Activated naive CD4-positive, alpha-beta T cell treated with anti-CD3 and anti-CD28 coated beads for 36 hours (primary cell): Measurements from ENCODE around the gene ANKRD1. TPM values are rescaled to one million over a fixed set of nuclear protein-coding genes. Genes with fewer than 3 reads are reported as not detected.

ENCODE experiments used
- CTCF ChIA-PET: fragments of 350-600 bp; sonication (Branson Sonifier 250); formaldehyde crosslinking; loops from one replicate; lab custom pipeline; 2021; ENCODE audit warnings: antibody characterized with exemption; lab: Charles Lee
- DNase-seq: peaks from one replicate; pipeline ENCODE4 v3.0.0-alpha.2; 2020
- H3K27ac Mint-ChIP-seq: one replicate; pipeline ENCODE4 v1.8.0; 2021; ENCODE audit warnings: mild to moderate bottlenecking, mixed read lengths
- H3K27me3 Mint-ChIP-seq: one replicate; pipeline ENCODE4 v1.8.0; 2021; ENCODE audit warnings: low read depth, mixed read lengths
- H3K36me3 Mint-ChIP-seq: one replicate; pipeline ENCODE4 v1.8.0; 2021; ENCODE audit warnings: low read depth, mixed read lengths
- H3K4me1 Mint-ChIP-seq: one replicate; pipeline ENCODE4 v1.8.0; 2021; ENCODE audit warnings: low read depth, mixed read lengths
- H3K4me3 Mint-ChIP-seq: one replicate; pipeline ENCODE4 v1.8.0; 2021; ENCODE audit warnings: mild to moderate bottlenecking, moderate library complexity, mixed read lengths
- H3K9me3 Mint-ChIP-seq: one replicate; pipeline ENCODE4 v1.8.0; 2021; ENCODE audit warnings: mixed read lengths
- intact Hi-C: fragments of 100-400 bp; cut with micrococcal nuclease; formaldehyde crosslinking; loops from one replicate; pipeline ENCODE4 v1.15.1; 2023
- total RNA-seq, 2 experiments: library from RNA; stranded (reverse); gene quantifications; one replicate each; pipeline ENCODE4 v1.2.3, GENCODE V29; 2021

Gene ANKRD1
- total RNA-seq, 2 experiments from 2014 or later = not detected

DNA sequence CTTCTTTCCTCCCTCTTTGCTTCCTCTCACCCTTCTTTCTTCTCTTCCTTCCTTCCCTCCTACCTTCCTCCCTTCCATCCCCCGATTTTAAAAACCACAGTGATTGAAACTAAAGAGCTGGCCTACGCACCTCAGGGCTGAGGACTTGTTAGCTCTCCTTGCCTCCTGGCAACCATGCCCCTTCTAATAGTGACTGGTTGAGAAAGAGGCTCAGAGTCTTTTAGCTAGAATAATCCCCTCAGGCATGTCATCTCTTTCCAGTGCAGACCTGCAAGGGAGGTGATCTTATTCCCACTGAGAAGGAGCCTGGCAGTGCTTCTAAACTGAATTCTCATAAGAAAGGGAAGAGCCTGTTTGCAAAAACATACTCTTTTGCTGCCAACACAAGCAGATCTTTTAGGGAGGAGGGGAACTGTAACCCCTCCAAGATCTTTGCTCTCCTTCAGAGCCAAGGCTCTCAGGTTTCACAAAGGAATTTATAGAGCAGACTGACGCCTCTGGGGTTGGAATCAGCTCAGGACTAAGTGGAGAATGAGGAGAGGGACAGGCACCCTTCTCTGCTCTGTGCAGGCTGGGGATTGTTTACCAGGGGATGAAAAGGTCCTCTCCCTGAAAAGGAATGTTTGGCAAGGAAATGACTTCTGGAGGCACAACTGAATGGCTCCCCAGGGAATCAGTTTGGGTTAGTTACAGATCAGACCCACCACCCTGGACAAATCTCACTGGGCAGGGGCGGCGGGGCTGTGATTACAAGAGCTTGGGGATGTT, 9.4 kb upstream of the ANKRD1 start:
- Mint-ChIP-seq H3K36me3 (no peaks in the 10 kb centered on the region), H3K27ac (no peak overlapping the region), H3K9me3 (no peaks in the 10 kb centered on the region), H3K4me1 (no peaks in the 10 kb centered on the region), H3K4me3 (no peak overlapping the region), H3K27me3 (peaks cover 5% of the 10 kb centered on the region)
- intact Hi-C loops = no loop called here
- no peak for DNase-seq
- CTCF ChIA-PET = no interaction called here

DNA sequence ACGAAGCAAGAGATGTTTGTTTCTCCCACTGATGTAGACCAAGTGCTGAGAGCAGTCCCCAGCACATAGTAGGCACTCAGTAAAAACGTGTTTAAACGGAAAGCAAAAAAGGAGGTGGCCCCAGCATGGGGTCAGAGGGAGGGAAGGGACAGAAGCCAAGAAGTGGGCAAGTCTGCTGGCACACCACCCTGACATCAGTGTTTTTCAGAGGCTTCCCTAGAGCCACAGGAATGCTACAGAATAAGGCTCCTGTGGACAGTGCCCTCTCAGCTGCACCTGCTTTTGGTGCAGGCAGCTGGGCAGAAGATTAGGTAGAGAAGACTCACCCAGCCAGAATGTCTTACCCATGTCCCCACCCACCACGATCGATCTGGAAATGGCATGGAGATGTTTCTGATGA, 8.3 kb upstream of the ANKRD1 start:
- Mint-ChIP-seq H3K36me3 (no peaks in the 10 kb centered on the region), H3K9me3 (no peaks in the 10 kb centered on the region), H3K4me3 (no peak overlapping the region), H3K27ac (no peak overlapping the region), H3K27me3 (peaks cover 5% of the 10 kb centered on the region), H3K4me1 (no peaks in the 10 kb centered on the region)
- DNase-seq = no peak
- intact Hi-C loops = no loop called here
- CTCF ChIA-PET = no interaction called here

DNA sequence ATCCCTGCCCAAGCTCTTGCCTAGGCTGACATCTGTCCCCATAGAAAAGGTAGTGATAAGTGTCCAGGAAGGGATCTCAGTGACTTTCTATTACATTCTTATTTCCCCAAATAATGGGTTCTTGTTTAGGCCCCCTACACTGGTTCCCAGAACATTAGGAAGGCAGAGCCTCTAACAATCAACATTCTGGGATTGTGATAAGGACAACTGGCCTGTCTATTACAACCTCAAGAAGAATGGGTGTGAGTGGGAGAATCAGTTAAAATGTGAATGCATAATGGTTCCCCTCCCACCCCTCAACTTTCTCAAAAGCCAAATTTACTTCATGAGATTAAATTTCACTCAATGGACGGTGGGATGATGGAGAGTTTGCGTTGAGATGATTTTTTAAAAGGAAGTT, 6.4 kb upstream of the ANKRD1 start:
- CTCF ChIA-PET = interaction anchor here (0.6 kb wide), 1 partner anchor 46 kb away, joined by 3 read pairs; no protein-coding TSS in a partner anchor
- H3K4me1 Mint-ChIP-seq = no peaks in the 10 kb centered on the region
- peaks cover 9% of the 10 kb centered on the region for H3K27me3 Mint-ChIP-seq
- no peaks in the 10 kb centered on the region for H3K36me3 Mint-ChIP-seq
- intact Hi-C loops = no loop called here
- DNase-seq = no peak
- no peaks in the 10 kb centered on the region for H3K9me3 Mint-ChIP-seq
- no peak overlapping the region for H3K4me3 Mint-ChIP-seq
- no peak overlapping the region for H3K27ac Mint-ChIP-seq

DNA sequence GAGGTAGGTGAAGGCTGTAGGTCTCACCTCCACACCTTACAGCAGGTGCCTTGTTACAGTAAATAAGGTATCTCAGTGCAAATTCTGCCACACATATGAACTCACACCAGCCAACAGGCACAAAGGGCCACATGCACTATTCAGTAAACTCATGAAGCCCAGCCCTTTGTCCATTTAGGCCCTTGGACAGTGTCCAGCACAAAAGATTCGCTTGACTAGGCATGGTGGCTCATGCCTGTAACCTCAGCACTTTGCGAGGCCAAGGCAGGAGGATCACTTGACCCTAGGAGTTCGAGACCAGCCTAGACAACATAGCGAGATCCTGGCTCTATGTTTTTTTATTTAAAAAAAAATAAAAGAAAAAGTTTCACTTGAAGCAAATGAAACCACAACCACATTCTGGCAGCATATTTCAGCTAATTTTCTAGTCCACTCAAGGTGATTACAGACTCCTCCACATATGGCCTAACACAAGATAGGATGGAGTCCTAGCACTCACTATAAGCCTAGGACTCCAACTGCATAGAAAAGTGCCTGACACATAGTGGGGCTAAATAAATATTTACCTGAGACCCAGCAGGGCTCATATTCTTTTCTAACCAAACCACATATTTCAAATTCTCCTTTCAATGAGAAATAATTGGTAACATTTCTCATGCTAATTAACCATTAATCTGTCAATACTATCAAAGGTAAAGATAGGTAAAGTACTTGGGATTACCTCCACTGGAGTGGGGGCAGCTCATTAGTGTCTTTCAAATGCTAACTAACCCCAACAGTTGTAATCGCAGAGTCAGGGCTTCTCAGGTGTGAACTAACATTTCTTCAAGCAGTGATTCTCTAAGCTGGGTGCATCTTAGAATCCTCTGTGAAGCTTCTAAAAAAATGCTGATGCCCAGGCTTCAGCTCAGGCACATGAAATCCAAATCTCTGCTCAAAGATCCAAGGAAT, 4.5 kb upstream of the ANKRD1 start:
- Mint-ChIP-seq H3K9me3 (no peaks in the 10 kb centered on the region), H3K27ac (no peak overlapping the region), H3K36me3 (no peaks in the 10 kb centered on the region), H3K27me3 (peaks cover 11% of the 10 kb centered on the region), H3K4me1 (no peaks in the 10 kb centered on the region), H3K4me3 (no peak overlapping the region)
- intact Hi-C loops = no loop called here
- CTCF ChIA-PET = interaction anchor here (0.6 kb wide), 2 partner anchors 46 to 199 kb away, joined by 3 read pairs; no protein-coding TSS in a partner anchor
- DNase-seq = no peak

DNA sequence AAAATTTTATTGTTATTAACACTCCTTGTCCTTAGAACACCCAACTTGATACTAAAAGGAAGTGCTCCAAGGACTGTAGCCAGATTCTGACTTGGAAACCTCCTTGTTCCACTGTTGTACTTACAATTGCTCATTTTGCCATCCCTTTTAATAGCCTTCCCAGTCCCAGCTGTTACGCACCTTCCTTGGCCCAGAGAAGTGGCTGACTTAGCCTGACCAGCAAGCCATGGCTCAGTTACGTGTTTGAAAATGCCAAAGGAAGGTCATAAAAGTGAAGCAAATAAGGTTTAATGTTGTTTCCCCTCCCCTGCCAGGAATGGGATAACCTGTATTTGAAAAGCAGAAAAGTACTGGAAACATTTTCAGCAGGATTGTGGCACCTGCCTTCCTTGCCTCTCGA, 3.7 kb upstream of the ANKRD1 start:
- CTCF ChIA-PET = interaction anchor here (3.2 kb wide), 1 partner anchor 13 kb away, joined by 9 read pairs; no protein-coding TSS in a partner anchor
- intact Hi-C loops = no loop called here
- Mint-ChIP-seq H3K36me3 (no peaks in the 10 kb centered on the region), H3K4me1 (no peaks in the 10 kb centered on the region), H3K4me3 (no peak overlapping the region), H3K27ac (no peak overlapping the region), H3K9me3 (no peaks in the 10 kb centered on the region), H3K27me3 (peaks cover 7% of the 10 kb centered on the region)
- DNase-seq = no peak

DNA sequence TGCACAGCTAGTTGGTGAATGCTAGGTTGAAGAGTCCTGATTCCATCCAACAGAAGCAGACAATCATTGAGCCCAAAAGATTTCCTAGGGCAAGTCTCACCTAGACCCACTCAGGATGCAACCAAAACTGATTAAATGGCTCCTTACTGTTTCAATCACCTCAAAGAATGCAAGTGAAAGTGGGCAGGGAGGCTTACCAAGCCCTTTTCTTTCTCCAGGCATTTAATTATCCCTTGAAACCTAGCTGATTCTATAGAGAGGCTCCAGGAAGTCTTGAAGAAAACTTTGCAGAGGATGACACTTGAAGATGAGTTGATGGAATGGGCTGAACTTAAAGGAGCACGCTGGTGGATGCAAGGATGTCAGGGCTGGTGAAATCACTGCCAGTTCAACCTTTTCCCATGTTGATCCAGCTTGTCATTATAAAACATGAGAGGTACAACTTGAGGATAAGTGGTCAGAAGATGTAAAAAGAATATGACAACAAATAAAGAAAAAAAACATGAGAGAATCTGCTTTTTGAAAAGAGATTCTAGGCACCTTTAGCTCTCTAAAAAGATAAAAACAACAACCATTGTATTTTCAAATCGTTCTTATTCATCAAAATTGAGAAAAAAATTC, 2.3 kb upstream of the ANKRD1 start:
- Mint-ChIP-seq H3K27me3 (peaks cover 7% of the 10 kb centered on the region), H3K36me3 (no peaks in the 10 kb centered on the region), H3K9me3 (no peaks in the 10 kb centered on the region), H3K27ac (no peak overlapping the region), H3K4me3 (no peak overlapping the region), H3K4me1 (no peaks in the 10 kb centered on the region)
- no peak for DNase-seq
- CTCF ChIA-PET = interaction anchor here (3.2 kb wide), 1 partner anchor 11 kb away, joined by 9 read pairs; no protein-coding TSS in a partner anchor
- intact Hi-C loops = no loop called here

DNA sequence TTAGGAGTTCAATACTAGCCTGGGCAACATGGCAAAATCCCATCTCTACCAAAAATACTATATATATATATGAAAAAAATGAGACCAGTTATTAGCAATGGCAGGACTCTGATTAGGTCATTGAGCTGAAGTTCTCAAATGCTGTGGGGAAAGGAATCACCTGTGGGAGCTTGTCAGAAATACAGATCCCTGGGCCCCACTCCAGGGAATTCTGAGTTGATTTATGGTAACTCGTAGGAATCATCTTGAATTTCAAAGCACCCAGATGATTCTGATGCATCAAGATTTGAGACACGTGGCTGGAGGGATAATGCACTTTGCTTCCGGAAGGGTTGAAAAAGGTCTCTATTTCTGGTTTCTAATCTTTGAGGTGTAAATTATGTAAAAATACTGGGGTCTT, 1.0 kb upstream of the ANKRD1 start:
- H3K27ac Mint-ChIP-seq = no peak overlapping the region
- H3K36me3 Mint-ChIP-seq = no peaks in the 10 kb centered on the region
- peaks cover 6% of the 10 kb centered on the region for H3K27me3 Mint-ChIP-seq
- CTCF ChIA-PET = interaction anchor here (3.2 kb wide), 1 partner anchor 10 kb away, joined by 9 read pairs; no protein-coding TSS in a partner anchor
- H3K9me3 Mint-ChIP-seq = no peaks in the 10 kb centered on the region
- no peak overlapping the region for H3K4me3 Mint-ChIP-seq
- DNase-seq = no peak
- no peaks in the 10 kb centered on the region for H3K4me1 Mint-ChIP-seq
- intact Hi-C loops = no loop called here

DNA sequence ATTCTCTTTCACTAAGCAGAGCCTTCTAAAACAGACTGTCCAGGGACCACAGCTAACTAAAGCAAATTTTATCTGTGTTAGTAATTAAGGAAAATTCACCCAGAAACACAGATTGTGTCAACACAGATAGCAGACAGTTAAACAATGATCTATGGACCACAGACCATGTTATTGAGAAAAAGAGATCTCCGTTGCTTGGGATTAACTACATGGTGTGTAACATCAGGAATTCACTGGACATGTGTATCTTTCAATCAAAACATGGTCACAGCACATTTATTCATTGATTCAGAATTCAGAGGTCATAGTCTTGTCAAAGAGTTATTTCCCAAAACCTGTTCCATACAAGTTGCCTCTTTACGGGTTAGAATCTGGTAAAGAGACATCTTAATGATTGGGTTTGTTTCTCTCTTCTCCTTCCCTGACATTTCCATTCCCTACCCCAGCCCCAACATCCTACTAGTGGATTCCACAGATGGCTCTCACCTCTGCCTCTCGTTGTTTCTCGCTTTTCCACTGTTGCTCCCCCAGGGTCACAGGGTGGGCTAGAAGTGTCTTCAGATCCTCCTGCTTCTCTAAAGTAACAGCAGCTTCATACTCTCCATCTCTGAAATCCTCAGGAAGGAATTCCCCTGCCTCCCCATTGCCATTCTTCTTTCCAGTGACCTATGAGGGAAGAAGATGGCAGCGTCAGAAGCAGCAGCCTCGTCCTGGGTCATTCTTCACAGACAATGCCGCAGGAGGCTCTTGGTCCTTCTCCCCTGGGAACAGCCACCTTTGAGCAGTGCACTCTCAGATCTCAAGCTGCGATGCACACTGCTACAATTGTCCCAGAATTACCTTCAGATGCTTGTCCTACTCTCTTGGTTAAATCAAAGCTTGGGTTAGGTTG, 958 bp downstream of the ANKRD1 start:
- Mint-ChIP-seq H3K27me3 (peaks cover 6% of the 10 kb centered on the region), H3K27ac (no peak overlapping the region), H3K36me3 (no peaks in the 10 kb centered on the region), H3K4me3 (no peak overlapping the region), H3K4me1 (no peaks in the 10 kb centered on the region), H3K9me3 (no peaks in the 10 kb centered on the region)
- no peak for DNase-seq
- CTCF ChIA-PET = interaction anchor here (0.6 to 1.3 kb wide), 5 partner anchors 9 to 169 kb away, joined by 3 to 6 read pairs (median 4); no protein-coding TSS in a partner anchor
- intact Hi-C loops = no loop called here

DNA sequence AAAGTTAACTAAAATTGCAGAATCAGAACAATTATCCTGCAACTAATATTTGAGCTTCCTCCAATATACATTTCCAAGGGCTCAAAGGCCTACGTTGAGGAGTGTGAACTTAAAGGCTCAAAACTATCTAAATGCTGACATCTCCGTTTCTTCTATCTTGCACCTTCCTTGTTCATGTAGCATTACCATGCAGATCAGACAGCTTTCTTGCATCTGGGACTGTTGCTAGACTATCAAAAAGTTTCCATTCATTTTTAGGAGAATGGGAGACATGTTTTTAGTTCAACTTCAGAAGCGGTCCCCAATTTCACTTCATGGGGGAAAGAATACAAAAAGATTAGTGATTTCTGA, 2.9 kb downstream of the ANKRD1 start:
- intact Hi-C loops = no loop called here
- Mint-ChIP-seq H3K27me3 (peaks cover 4% of the 10 kb centered on the region), H3K36me3 (no peaks in the 10 kb centered on the region), H3K4me3 (no peak overlapping the region), H3K27ac (no peak overlapping the region), H3K4me1 (no peaks in the 10 kb centered on the region), H3K9me3 (no peaks in the 10 kb centered on the region)
- no peak for DNase-seq
- CTCF ChIA-PET = interaction anchor here (0.7 kb wide), 1 partner anchor 9 kb away, joined by 4 read pairs; no protein-coding TSS in a partner anchor

DNA sequence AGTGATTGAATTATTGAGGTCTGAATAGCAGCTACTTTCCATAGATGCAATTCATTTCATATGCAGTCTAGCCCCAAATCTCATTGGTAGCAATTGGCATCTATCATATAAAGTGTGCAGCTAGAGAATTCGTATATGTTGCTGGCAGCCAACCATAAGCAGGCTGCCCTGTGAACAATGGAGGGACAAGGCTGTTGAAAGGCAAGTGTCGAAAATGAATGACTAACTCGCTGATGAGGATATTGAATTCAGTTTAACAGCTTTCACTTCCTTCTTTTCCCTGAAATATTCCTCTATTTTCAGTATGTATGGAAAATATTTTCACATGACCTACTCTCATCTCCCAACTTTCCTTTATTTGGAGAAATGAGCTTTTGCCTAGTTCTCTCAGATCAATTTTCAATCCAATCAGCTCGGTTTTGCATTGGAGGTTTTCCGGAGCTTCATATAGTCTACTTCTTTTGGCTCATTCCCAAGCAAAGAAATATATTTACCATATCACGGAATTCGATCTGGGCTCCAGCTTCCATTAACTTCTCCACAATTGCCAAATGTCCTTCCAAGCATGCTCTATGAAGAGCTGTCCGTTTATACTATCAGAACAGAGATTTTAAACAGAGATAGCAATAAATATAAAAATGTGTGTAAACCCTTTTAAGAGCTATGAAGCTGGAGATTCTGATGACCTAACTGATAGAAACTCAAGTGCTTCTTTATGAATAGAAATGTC, 3.5 kb downstream of the ANKRD1 start:
- no peak overlapping the region for H3K4me3 Mint-ChIP-seq
- intact Hi-C loops = no loop called here
- CTCF ChIA-PET = interaction anchor here (0.7 to 1.1 kb wide), 2 partner anchors 8 to 89 kb away, joined by 3 to 4 read pairs; no protein-coding TSS in a partner anchor

More for the DNA sequence above, 3.5 kb downstream of the ANKRD1 start:
- H3K36me3 Mint-ChIP-seq = no peaks in the 10 kb centered on the region
- H3K27ac Mint-ChIP-seq = no peak overlapping the region
- DNase-seq = no peak
- peaks cover 2% of the 10 kb centered on the region for H3K27me3 Mint-ChIP-seq
- no peaks in the 10 kb centered on the region for H3K9me3 Mint-ChIP-seq
- H3K4me1 Mint-ChIP-seq = no peaks in the 10 kb centered on the region
